Measurements from ENCODE around the gene DNAJC5.

The DNAJC5 gene

DNA sequence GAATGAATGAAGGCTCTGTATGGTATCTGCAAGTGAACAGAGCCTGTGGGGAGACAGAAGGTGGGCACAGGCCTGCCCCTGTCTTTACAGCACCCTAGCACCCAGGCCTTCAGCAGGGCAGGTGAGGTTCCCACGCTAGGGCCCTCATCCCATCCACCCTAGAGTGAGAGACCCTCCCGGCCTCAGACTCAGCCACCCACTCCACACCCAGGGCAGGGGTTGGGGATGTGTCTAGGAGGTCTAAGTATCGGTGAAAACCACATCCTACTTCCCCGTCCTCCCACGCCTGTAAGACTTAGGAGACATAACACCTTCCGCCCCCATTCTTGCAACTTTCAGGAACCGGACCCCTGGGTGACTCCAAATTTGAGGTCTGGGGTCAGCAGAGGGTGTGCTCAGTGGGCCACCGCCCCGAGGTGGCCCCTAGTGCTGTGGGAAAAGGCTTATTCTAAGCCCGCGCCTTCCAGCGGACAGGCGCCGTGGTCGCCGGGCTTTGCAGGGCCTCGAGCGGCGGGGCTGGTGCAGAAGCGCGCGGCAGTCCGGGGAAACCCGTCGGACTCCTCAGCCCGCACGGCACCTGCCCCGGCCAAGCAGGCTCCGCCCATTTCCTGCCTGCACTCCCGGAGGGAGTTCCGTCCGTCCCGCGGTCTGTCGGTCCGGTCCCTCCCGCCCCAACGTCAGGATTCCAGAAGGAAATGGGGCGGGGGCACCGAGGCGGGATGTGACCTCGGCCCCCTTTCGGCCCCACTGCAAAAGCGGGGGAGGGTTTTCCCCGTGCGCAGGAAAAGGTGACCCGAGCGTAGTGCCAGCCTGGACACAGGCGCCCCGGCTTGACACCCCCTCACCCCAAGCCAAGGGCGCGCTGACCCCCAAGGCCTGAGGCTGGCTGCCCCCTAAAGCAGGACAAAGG is 83.6 kb downstream of the DNAJC5 start:
- peak; percentile 27 to 36 for ATAC-seq (replicated peaks)
- Mint-ChIP-seq H3K27ac (peak overlapping the region; percentile 86), H3K9me3 (no peaks in the 10 kb centered on the region)

DNA sequence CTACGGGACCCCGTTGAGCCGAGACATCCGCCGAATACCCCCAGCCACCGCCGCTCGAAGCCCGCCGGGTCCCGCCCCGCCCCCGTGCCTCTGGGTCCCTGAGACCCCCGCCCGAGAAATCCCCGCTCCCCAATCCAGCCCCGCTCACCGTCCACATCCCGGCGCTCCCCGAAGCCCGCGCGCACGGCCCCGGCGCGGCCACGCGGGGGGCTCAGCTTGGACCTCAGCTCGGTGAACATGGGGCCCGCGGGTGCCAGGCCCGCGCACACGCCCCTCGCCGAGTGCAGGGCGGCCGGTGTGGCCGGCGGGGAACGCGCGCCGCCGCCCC is 84.3 kb downstream of the DNAJC5 start:
- H3K27me3 Mint-ChIP-seq = no peaks in the 10 kb centered on the region
- ATAC-seq (replicated peaks) (no peak), DNase-seq (no peak)
- H3K4me1 Mint-ChIP-seq = peaks cover 43 to 68% of the 10 kb centered on the region in 2 donors
- H3K4me3 Mint-ChIP-seq = peak overlapping the region; percentile 82 to 89
- H3K9me3 Mint-ChIP-seq = no peaks in the 10 kb centered on the region
- peak overlapping the region; percentile 86 for H3K27ac Mint-ChIP-seq
- peaks cover 26 to 37% of the 10 kb centered on the region in 2 donors for H3K36me3 Mint-ChIP-seq

More for the DNA sequence above, 83.6 kb downstream of the DNAJC5 start:
- Mint-ChIP-seq H3K4me1 (peaks cover 47 to 74% of the 10 kb centered on the region in 2 donors), H3K36me3 (peaks cover 29 to 40% of the 10 kb centered on the region in 2 donors), H3K4me3 (peak overlapping the region; percentile 82 to 89), H3K27me3 (no peaks in the 10 kb centered on the region)
- peak; percentile 75 for DNase-seq

- Mint-ChIP-seq H3K9me3 (no peaks in the 10 kb centered on the region), H3K4me1 (peaks cover 47 to 71% of the 10 kb centered on the region in 2 donors), H3K4me3 (peak within 1 kb of the TSS; percentile 89 to 91), H3K27me3 (no peaks in the 10 kb centered on the region), H3K36me3 (peaks cover 27 to 40% of the 10 kb centered on the region in 2 donors), H3K27ac (peak within 1 kb of the TSS; percentile 96)
- DNase-seq (peak; percentile 87), ATAC-seq (replicated peaks) (peak; percentile 71)
Observed at GRCh38 chr20:63979557-63980316, 84.8 kb downstream of the DNAJC5 start, which contains the start of gene SAMD10. Gene SAMD10 (minus strand): TSS chr20:63979642. CDS start chr20:63979467, 175 bp downstream.

- ATAC-seq (replicated peaks) (peak; percentile 22 to 27), DNase-seq (no peak)
- H3K4me1 Mint-ChIP-seq = peaks cover 48 to 74% of the 10 kb centered on the region in 2 donors
- H3K9me3 Mint-ChIP-seq = no peaks in the 10 kb centered on the region
- H3K4me3 Mint-ChIP-seq = peak overlapping the region; percentile 89 to 91
- no peaks in the 10 kb centered on the region for H3K27me3 Mint-ChIP-seq
- H3K36me3 Mint-ChIP-seq = peaks cover 27 to 40% of the 10 kb centered on the region in 2 donors
- H3K27ac Mint-ChIP-seq = peak overlapping the region; percentile 96
Observed at GRCh38 chr20:63980317-63980805, 85.4 kb downstream of the DNAJC5 start.

GRCh38 chr20:63980806-63981728 is 86.1 kb downstream of the DNAJC5 start, which contains the start of gene PRPF6:
Gene PRPF6 (plus strand): TSS chr20:63981132. CDS start chr20:63981246, 114 bp downstream.
- Mint-ChIP-seq H3K27me3 (no peaks in the 10 kb centered on the region), H3K9me3 (no peaks in the 10 kb centered on the region), H3K36me3 (peaks cover 29 to 44% of the 10 kb centered on the region in 2 donors), H3K27ac (peak within 1 kb of the TSS; percentile 96), H3K4me3 (peak within 1 kb of the TSS; percentile 89 to 91), H3K4me1 (peaks cover 48 to 71% of the 10 kb centered on the region in 2 donors)
- DNase-seq (peak; percentile 93), ATAC-seq (replicated peaks) (peak; percentile 65 to 79)

DNA sequence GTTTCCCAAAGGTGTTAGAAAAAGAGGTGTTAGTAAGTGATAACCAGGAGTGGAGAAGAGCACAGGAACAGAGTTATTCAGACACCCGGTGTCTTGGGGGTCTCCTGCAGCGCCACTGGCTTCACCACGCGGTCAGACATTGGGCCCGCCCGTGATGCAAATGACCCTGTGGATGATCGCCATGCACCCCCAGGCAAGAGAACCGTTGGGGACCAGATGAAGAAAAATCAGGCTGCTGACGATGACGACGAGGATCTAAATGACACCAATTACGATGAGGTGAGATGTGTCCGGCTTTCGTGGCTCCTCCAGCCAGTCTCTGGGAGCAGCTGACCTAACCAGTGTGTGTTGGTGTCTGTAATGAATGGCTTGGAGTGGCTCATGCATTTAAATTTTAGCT is 88.0 kb downstream of the DNAJC5 start:
- peak overlapping the region in 1 of 2 donors; percentile 26 for H3K4me3 Mint-ChIP-seq
- DNase-seq (no peak), ATAC-seq (replicated peaks) (no peak)
- H3K9me3 Mint-ChIP-seq = no peaks in the 10 kb centered on the region
- peaks cover 28 to 40% of the 10 kb centered on the region in 2 donors for H3K36me3 Mint-ChIP-seq
- H3K4me1 Mint-ChIP-seq = peaks cover 36 to 52% of the 10 kb centered on the region in 2 donors
- peak overlapping the region; percentile 43 for H3K27ac Mint-ChIP-seq
- H3K27me3 Mint-ChIP-seq = no peaks in the 10 kb centered on the region
